Hepatocyte (in vitro differentiated cells): Measurements from ENCODE around the gene BACH2. TPM values are rescaled to one million over a fixed set of nuclear protein-coding genes. Genes with fewer than 3 reads are reported as not detected.
"Not testable (repeated sequence)": the region's sequence is repeated elsewhere in the genome, so short reads cannot be mapped to it uniquely, and the experiment has no call there.

Experiments
- DNase-seq: peaks from one replicate; pipeline ENCODE4 v3.0.0-alpha.2; 2016; ENCODE audit warnings: low spot score
- H2AFZ ChIP-seq: fragments of 200-600 bp; sonication (generic); 2 replicates; pipeline ENCODE4 v1.6.0; 2016; ENCODE audit warnings: antibody characterized with exemption, mild to moderate bottlenecking
- H3K27ac ChIP-seq: fragments of 200-600 bp; sonication (generic); 2 replicates; pipeline ENCODE4 v1.5.1; 2016; ENCODE audit warnings: mild to moderate bottlenecking
- H3K27me3 ChIP-seq: fragments of 200-600 bp; sonication (generic); 2 replicates; pipeline ENCODE4 v1.6.1; 2016
- H3K36me3 ChIP-seq: fragments of 200-600 bp; sonication (generic); replicated peaks from 2 replicates; pipeline ENCODE4 v1.5.1; 2016; ENCODE audit warnings: low read depth; ENCODE audit not compliant: insufficient read depth
- H3K4me1 ChIP-seq: fragments of 200-600 bp; sonication (generic); 2 replicates; pipeline ENCODE4 v1.5.1; 2016; ENCODE audit warnings: mild to moderate bottlenecking, moderate library complexity; ENCODE audit not compliant: insufficient read depth
- H3K4me2 ChIP-seq: fragments of 200-600 bp; sonication (generic); 2 replicates; pipeline ENCODE4 v1.6.0; 2016
- H3K4me3 ChIP-seq: fragments of 200-600 bp; sonication (generic); 2 replicates; pipeline ENCODE4 v1.5.1; 2016; ENCODE audit warnings: mild to moderate bottlenecking
- H3K79me2 ChIP-seq: fragments of 200-600 bp; sonication (generic); 2 replicates; pipeline ENCODE4 v1.6.0; 2017; ENCODE audit warnings: mild to moderate bottlenecking
- H3K9me2 ChIP-seq: fragments of 200-600 bp; sonication (generic); replicated peaks from 2 replicates; pipeline ENCODE4 v1.6.0; 2017; ENCODE audit warnings: mild to moderate bottlenecking; ENCODE audit not compliant: insufficient read depth
- H3K9me3 ChIP-seq: fragments of 200-600 bp; sonication (generic); 2 replicates; pipeline ENCODE4 v1.5.1; 2016; ENCODE audit warnings: low read depth, mild to moderate bottlenecking
- H4K20me1 ChIP-seq: fragments of 200-600 bp; sonication (generic); 2 replicates; pipeline ENCODE4 v1.6.0; 2016; ENCODE audit warnings: mild to moderate bottlenecking; ENCODE audit not compliant: insufficient read depth, poor library complexity, severe bottlenecking
- CTCF ChIP-seq: fragments of 200-600 bp; sonication (generic); IDR thresholded peaks from 2 replicates; pipeline ENCODE4 v1.5.1; 2016; ENCODE audit warnings: antibody characterized with exemption, mild to moderate bottlenecking; ENCODE audit not compliant: poor library complexity
- EZH2 ChIP-seq: fragments of 200-600 bp; sonication (generic); IDR thresholded peaks from 2 replicates; pipeline ENCODE4 v1.6.1; 2016; ENCODE audit warnings: antibody characterized with exemption, mild to moderate bottlenecking, borderline replicate concordance
- EZH2phosphoT487 ChIP-seq: fragments of 200-600 bp; sonication (generic); IDR thresholded peaks from one replicate; pipeline ENCODE4 v1.6.1; 2018; ENCODE audit warnings: antibody characterized with exemption, mild to moderate bottlenecking, low read depth, moderate library complexity; ENCODE audit not compliant: unreplicated experiment, severe bottlenecking
- WGBS: methylation state at CpG from one replicate; pipeline ENCODE4 v1.1.6; 2016; ENCODE audit warnings: low lambda C conversion rate; ENCODE audit errors: missing lambda C conversion rate; 5-methylcytosine and 5-hydroxymethylcytosine counted together
- polyA plus RNA-seq: library from polyadenylated mRNA; unstranded; fragments of >200 nt; fragmentation: Nextera tagmentation; extraction: Ambion mirVana; gene quantifications from 2 replicates; pipeline ENCODE4 v1.2.1, GENCODE V29; 2016
- total RNA-seq: library from RNA; depleted of rRNA; stranded (reverse); fragments of >200 nt; gene quantifications from 2 replicates; pipeline ENCODE4 v1.2.3, GENCODE V29; 2014

BACH2 gene
- total and polyA plus RNA-seq, 2 experiments from 2014 or later = 2.3 to 2.6 TPM

GRCh38 chr6:90035047-90035723 lies 261.5 kb downstream of the BACH2 start:
- Histone ChIP-seq H3K4me2 (no peak overlapping the region), H4K20me1 (no peaks in the 10 kb centered on the region), H3K4me3 (no peak overlapping the region), H3K4me1 (no peaks in the 10 kb centered on the region), H3K36me3 (no peaks in the 10 kb centered on the region), H3K9me3 (no peaks in the 10 kb centered on the region), H3K27me3 (no peaks in the 10 kb centered on the region), H3K79me2 (no peaks in the 10 kb centered on the region), H2AFZ (no peak overlapping the region), H3K27ac (no peak overlapping the region), H3K9me2 (no peaks in the 10 kb centered on the region)
- DNase-seq = no peak
- 84% methylated on average over 3 of the region's 3 CpGs for WGBS
- TF ChIP-seq EZH2 = no peak
- TF ChIP-seq CTCF = no peak
- no peak for TF ChIP-seq EZH2phosphoT487

DNA sequence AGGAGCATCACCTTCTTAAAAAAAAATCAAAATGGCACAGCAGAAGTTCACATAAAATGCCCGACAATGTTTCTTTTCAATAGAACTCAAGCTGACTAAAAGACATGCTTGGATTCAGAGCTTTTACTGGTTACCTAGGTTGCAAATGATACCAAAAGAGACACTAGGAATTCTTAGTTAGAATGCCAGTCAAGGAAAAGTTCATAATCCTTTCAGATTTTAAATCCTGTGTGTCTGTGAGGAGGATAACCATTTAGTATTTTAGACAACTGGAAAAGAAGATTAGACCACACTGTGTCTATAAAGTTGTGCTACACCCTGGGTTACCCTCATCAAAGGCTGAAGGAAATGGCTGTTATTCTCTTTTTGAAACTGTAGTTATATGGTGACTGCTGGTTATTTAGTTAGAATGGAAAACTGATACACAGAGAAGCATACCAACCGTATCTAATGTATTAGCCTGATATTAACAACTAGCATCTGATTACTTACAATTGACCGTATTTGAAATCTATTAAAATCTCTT lies 262.8 kb downstream of the BACH2 start:
- no peak overlapping the region for H3K27ac ChIP-seq
- DNase-seq = no peak
- H3K27me3 ChIP-seq = no peaks in the 10 kb centered on the region
- no peak overlapping the region for H2AFZ ChIP-seq
- TF ChIP-seq EZH2 = no peak
- no peak for TF ChIP-seq CTCF
- no peak for TF ChIP-seq EZH2phosphoT487
- H4K20me1 ChIP-seq = no peaks in the 10 kb centered on the region
- no peak overlapping the region for H3K4me2 ChIP-seq
- WGBS = 69% methylated on average over 3 of the region's 3 CpGs
- no peak overlapping the region for H3K4me3 ChIP-seq
- no peaks in the 10 kb centered on the region for H3K4me1 ChIP-seq
- H3K9me2 ChIP-seq = no peaks in the 10 kb centered on the region
- no peaks in the 10 kb centered on the region for H3K36me3 ChIP-seq
- no peaks in the 10 kb centered on the region for H3K79me2 ChIP-seq
- H3K9me3 ChIP-seq = no peaks in the 10 kb centered on the region

- H3K79me2 ChIP-seq, H3K27ac ChIP-seq, H3K27me3 ChIP-seq, H3K4me2 ChIP-seq, H3K4me3 ChIP-seq, H3K4me1 ChIP-seq, DNase-seq, H3K9me3 ChIP-seq, H2AFZ ChIP-seq, H4K20me1 ChIP-seq, H3K36me3 ChIP-seq, H3K9me2 ChIP-seq: not testable (repeated sequence)
- 88% methylated on average over 5 of the region's 5 CpGs for WGBS
Measured at GRCh38 chr6:90032489-90033212, 264.0 kb downstream of the BACH2 start.

GRCh38 chr6:90028995-90029635 lies 267.5 kb downstream of the BACH2 start:
- WGBS = 57% methylated on average over 10 of the region's 10 CpGs
- Histone ChIP-seq H3K27ac (no peak overlapping the region), H3K4me1 (peaks cover 6% of the 10 kb centered on the region), H4K20me1 (no peaks in the 10 kb centered on the region), H3K9me3 (no peaks in the 10 kb centered on the region), H2AFZ (no peak overlapping the region), H3K9me2 (no peaks in the 10 kb centered on the region), H3K4me2 (no peak overlapping the region), H3K27me3 (no peaks in the 10 kb centered on the region), H3K79me2 (no peaks in the 10 kb centered on the region), H3K36me3 (no peaks in the 10 kb centered on the region), H3K4me3 (no peak overlapping the region)
- no peak for DNase-seq
- no peak for TF ChIP-seq CTCF
